CD14-positive monocyte (primary cell): ENCODE data around the gene ZCCHC12. TPM values are rescaled to one million over a fixed set of nuclear protein-coding genes. Genes with fewer than 3 reads are reported as not detected.

Experiments used
- DNase-seq, 3 donors: peaks; one replicate each; pipeline ENCODE4 v3.0.0-alpha.2; 2011 to 2022
- H2AFZ ChIP-seq: 2 replicates; pipeline ENCODE4 v1.6.0; 2012; ENCODE audit warnings: mild to moderate bottlenecking, low read depth, low read length, inconsistent platforms; ENCODE audit not compliant: insufficient read depth, poor library complexity, severe bottlenecking
- H3K27ac ChIP-seq, 2 donors: 1 replicate in 1 of 2; 2 replicates in 1 of 2; pipeline ENCODE4 v1.5.1; 2012 to 2013; ENCODE audit warnings: low read length in 2 of 2, control low read depth in 1 of 2, inconsistent platforms in 1 of 2, low read depth in 1 of 2, mild to moderate bottlenecking in 1 of 2
- H3K27me3 ChIP-seq, 2 donors: one replicate each; pipeline versions ENCODE4 v1.6.0 to v1.6.1; 2011 to 2013; ENCODE audit warnings: low read length in 2 of 2; ENCODE audit not compliant: control insufficient read depth in 2 of 2, insufficient read depth in 2 of 2
- H3K36me3 ChIP-seq, 2 donors: replicated peaks in 1 of 2; 1 replicate in 1 of 2; 2 replicates in 1 of 2; pipeline versions ENCODE4 v1.5.1 to v1.6.1; 2012 to 2013; ENCODE audit warnings: low read length in 2 of 2, control low read depth in 1 of 2, inconsistent platforms in 1 of 2, mild to moderate bottlenecking in 1 of 2; ENCODE audit not compliant: insufficient read depth in 2 of 2, control insufficient read depth in 1 of 2
- H3K4me1 ChIP-seq, 2 donors: 1 replicate in 1 of 2; 2 replicates in 1 of 2; pipeline versions ENCODE4 v1.5.1 to v1.6.1; 2012 to 2013; ENCODE audit warnings: low read length in 2 of 2, control low read depth in 1 of 2, inconsistent platforms in 1 of 2, mild to moderate bottlenecking in 1 of 2, moderate library complexity in 1 of 2; ENCODE audit not compliant: insufficient read depth in 2 of 2, control insufficient read depth in 1 of 2
- H3K4me2 ChIP-seq: replicated peaks from 2 replicates; pipeline ENCODE3; 2012; ENCODE audit warnings: low read length, moderate library complexity, mild to moderate bottlenecking; ENCODE audit not compliant: poor library complexity, severe bottlenecking; ENCODE audit errors: extremely low read depth
- H3K4me3 ChIP-seq, 3 experiments: fragments of 200-600 bp in 1 of 3; sonication (generic) in 1 of 3; replicated peaks in 1 of 3; 1 replicate in 2 of 3; 2 replicates in 1 of 3; pipeline ENCODE4 v1.5.1; 2011 to 2013; ENCODE audit warnings: low read length in 3 of 3, mild to moderate bottlenecking in 3 of 3, control low read depth in 2 of 3, low read depth in 2 of 3, inconsistent platforms in 1 of 3, moderate library complexity in 1 of 3
- H3K79me2 ChIP-seq: 2 replicates; pipeline ENCODE4 v1.6.0; 2012; ENCODE audit warnings: mild to moderate bottlenecking, control low read depth, inconsistent platforms, low read length, moderate library complexity; ENCODE audit not compliant: insufficient read depth
- H3K9ac ChIP-seq: 2 replicates; pipeline ENCODE4 v1.6.0; 2017; ENCODE audit warnings: low read length, mild to moderate bottlenecking; ENCODE audit not compliant: insufficient read depth, poor library complexity, severe bottlenecking
- H3K9me3 ChIP-seq, 2 donors: replicated peaks in 1 of 2; 1 replicate in 1 of 2; 2 replicates in 1 of 2; pipeline versions ENCODE4 v1.5.1 to v1.6.1; 2012 to 2013; ENCODE audit warnings: low read length in 2 of 2, control low read depth in 1 of 2; ENCODE audit not compliant: control insufficient read depth in 1 of 2, insufficient read depth in 1 of 2
- H4K20me1 ChIP-seq: 2 replicates; pipeline ENCODE4 v1.6.0; 2012; ENCODE audit warnings: mild to moderate bottlenecking, low read length, control low read depth, moderate library complexity; ENCODE audit not compliant: insufficient read depth
- H3K27ac Mint-ChIP-seq, 7 donors: one replicate each; pipeline ENCODE4 v1.8.0; 2020; ENCODE audit warnings: mild to moderate bottlenecking in 7 of 7, mixed read lengths in 7 of 7, moderate library complexity in 6 of 7, inconsistent platforms in 2 of 7
- H3K27me3 Mint-ChIP-seq, 3 donors: one replicate each; pipeline ENCODE4 v1.8.0; 2021 to 2022; ENCODE audit warnings: low read depth in 3 of 3, mild to moderate bottlenecking in 3 of 3, mixed read lengths in 3 of 3, moderate library complexity in 3 of 3, inconsistent platforms in 1 of 3
- H3K36me3 Mint-ChIP-seq, 2 donors: one replicate each; pipeline ENCODE4 v1.8.0; 2020; ENCODE audit warnings: mixed read lengths in 2 of 2, inconsistent platforms in 1 of 2, mild to moderate bottlenecking in 1 of 2
- H3K4me1 Mint-ChIP-seq: one replicate; pipeline ENCODE4 v1.8.0; 2020; ENCODE audit warnings: mild to moderate bottlenecking, mixed read lengths
- H3K4me3 Mint-ChIP-seq, 2 donors: one replicate each; pipeline ENCODE4 v1.8.0; 2020; ENCODE audit warnings: mild to moderate bottlenecking in 2 of 2, mixed read lengths in 2 of 2, moderate library complexity in 1 of 2
- H3K9me3 Mint-ChIP-seq, 7 donors: one replicate each; pipeline ENCODE4 v1.8.0; 2020 to 2022; ENCODE audit warnings: mixed read lengths in 7 of 7, mild to moderate bottlenecking in 6 of 7, moderate library complexity in 6 of 7, inconsistent platforms in 2 of 7
- WGBS: methylation state at CpG from one replicate; pipeline ENCODE4 v1.1.5; 2013; ENCODE audit warnings: missing lambda C conversion rate; ENCODE audit not compliant: insufficient coverage; 5-methylcytosine and 5-hydroxymethylcytosine counted together
- intact Hi-C, 2 donors: fragments of 100-400 bp; cut with micrococcal nuclease; formaldehyde crosslinking; loops; one replicate each; pipeline versions ENCODE4 v1.15.0 to v1.15.1; 2023
- polyA plus RNA-seq, 3 donors: library from polyadenylated mRNA; depleted of rRNA in 1 of 3; unstranded in 2 of 3; stranded (reverse) in 1 of 3; fragments of 300-500 nt in 2 of 3; fragments of >200 nt in 1 of 3; fragmentation: Illumina TruSeq in 2 of 3; gene quantifications; 1 replicate in 2 of 3; 2 replicates in 1 of 3; pipeline ENCODE4 v1.2.3, GENCODE V29; 2012 to 2021
- TF ChIP-seq, protein P1 (sequence below): fragments of 200-600 bp; IDR thresholded peaks from one replicate; pipeline ENCODE4 v1.8.0; 2022; ENCODE audit warnings: antibody characterized with exemption, mild to moderate bottlenecking

Gene ZCCHC12
- polyA plus RNA-seq, 3 donors = 0.04 TPM; not detected in 2

DNA sequence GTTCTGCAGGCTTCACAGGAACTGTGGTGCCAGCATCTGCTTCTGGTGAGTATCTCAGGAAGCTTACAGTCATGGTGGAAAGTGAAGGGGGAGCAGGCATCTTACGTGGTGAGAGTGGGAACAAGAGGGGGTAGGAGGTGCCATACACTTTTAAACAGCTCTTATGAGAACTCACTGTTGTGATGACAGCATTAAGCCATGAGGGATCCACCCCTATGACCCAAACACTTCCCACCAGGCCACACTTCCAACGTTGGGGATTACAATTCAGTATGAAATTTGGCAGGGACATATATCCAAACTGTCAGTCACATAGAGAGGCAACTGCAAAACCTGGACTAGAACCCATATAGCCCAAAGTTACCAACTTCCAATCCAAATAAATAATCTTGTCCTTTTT is 43.1 kb upstream of the ZCCHC12 start:
- Histone ChIP-seq H3K9ac (no peak overlapping the region), H3K4me3 (no peak overlapping the region), H2AFZ (no peak overlapping the region), H3K27me3 (no peaks in the 10 kb centered on the region), H3K79me2 (no peaks in the 10 kb centered on the region), H3K4me1 (no peaks in the 10 kb centered on the region), H3K4me2 (no peak overlapping the region), H4K20me1 (peaks cover 16% of the 10 kb centered on the region), H3K9me3 (no peaks in the 10 kb centered on the region), H3K36me3 (peaks cover 28 to 81% of the 10 kb centered on the region in 2 donors), H3K27ac (no peak overlapping the region)
- H3K4me1 Mint-ChIP-seq = no peaks in the 10 kb centered on the region
- TF ChIP-seq, protein P1, sequence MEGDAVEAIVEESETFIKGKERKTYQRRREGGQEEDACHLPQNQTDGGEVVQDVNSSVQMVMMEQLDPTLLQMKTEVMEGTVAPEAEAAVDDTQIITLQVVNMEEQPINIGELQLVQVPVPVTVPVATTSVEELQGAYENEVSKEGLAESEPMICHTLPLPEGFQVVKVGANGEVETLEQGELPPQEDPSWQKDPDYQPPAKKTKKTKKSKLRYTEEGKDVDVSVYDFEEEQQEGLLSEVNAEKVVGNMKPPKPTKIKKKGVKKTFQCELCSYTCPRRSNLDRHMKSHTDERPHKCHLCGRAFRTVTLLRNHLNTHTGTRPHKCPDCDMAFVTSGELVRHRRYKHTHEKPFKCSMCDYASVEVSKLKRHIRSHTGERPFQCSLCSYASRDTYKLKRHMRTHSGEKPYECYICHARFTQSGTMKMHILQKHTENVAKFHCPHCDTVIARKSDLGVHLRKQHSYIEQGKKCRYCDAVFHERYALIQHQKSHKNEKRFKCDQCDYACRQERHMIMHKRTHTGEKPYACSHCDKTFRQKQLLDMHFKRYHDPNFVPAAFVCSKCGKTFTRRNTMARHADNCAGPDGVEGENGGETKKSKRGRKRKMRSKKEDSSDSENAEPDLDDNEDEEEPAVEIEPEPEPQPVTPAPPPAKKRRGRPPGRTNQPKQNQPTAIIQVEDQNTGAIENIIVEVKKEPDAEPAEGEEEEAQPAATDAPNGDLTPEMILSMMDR = no peak
- H3K27me3 Mint-ChIP-seq = peaks cover 0 to 8% (median 0%) of the 10 kb centered on the region in 3 donors
- no peak overlapping the region for H3K4me3 Mint-ChIP-seq
- intact Hi-C loops = no loop called here
- peaks cover 0 to 2% (median 0%) of the 10 kb centered on the region in 7 donors for H3K9me3 Mint-ChIP-seq
- peaks cover 44 to 60% of the 10 kb centered on the region in 2 donors for H3K36me3 Mint-ChIP-seq
- WGBS = no CpG with 5 or more reads among the region's 2 CpGs
- DNase-seq = no peak
- H3K27ac Mint-ChIP-seq = peak overlapping the region in 1 of 7 donors; percentile 36

DNA sequence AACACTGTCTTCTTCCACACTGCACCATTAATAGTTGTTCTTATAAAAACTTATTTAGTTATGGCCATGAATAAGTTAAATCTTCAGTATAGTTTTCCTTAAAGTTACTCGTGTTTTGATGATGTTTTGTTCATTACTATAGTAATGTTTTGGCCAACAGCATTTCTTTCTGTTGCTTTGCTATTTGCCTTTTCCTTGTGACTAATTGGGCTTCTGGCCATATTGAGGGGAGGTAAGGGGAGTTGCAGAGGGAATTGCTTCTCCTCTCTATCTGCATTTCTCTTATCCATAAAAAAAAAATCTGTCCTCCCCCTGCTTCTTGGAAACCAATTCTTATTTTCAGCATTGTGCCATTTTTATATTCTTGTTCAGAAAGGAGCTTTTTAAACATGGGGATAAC is 42.7 kb upstream of the ZCCHC12 start:
- DNase-seq = no peak
- peaks cover 40 to 57% of the 10 kb centered on the region in 2 donors for H3K36me3 Mint-ChIP-seq
- WGBS = no CpG with 5 or more reads among the region's 1 CpG
- H3K4me1 Mint-ChIP-seq = no peaks in the 10 kb centered on the region
- Histone ChIP-seq H3K4me2 (no peak overlapping the region), H3K4me1 (no peaks in the 10 kb centered on the region), H2AFZ (no peak overlapping the region), H4K20me1 (peaks cover 13% of the 10 kb centered on the region), H3K27ac (no peak overlapping the region), H3K9me3 (no peaks in the 10 kb centered on the region), H3K79me2 (no peaks in the 10 kb centered on the region), H3K9ac (no peak overlapping the region), H3K27me3 (no peaks in the 10 kb centered on the region), H3K4me3 (no peak overlapping the region), H3K36me3 (peaks cover 28 to 78% of the 10 kb centered on the region in 2 donors)
- H3K9me3 Mint-ChIP-seq = peaks cover 0 to 3% (median 0%) of the 10 kb centered on the region in 7 donors
- intact Hi-C loops = no loop called here
- peaks cover 0 to 4% (median 0%) of the 10 kb centered on the region in 3 donors for H3K27me3 Mint-ChIP-seq
- no peak overlapping the region for H3K27ac Mint-ChIP-seq
- TF ChIP-seq, protein P1 = no peak
- H3K4me3 Mint-ChIP-seq = no peak overlapping the region
